ENCODE measurements around the gene TRMT1.

The TRMT1 gene

DNA sequence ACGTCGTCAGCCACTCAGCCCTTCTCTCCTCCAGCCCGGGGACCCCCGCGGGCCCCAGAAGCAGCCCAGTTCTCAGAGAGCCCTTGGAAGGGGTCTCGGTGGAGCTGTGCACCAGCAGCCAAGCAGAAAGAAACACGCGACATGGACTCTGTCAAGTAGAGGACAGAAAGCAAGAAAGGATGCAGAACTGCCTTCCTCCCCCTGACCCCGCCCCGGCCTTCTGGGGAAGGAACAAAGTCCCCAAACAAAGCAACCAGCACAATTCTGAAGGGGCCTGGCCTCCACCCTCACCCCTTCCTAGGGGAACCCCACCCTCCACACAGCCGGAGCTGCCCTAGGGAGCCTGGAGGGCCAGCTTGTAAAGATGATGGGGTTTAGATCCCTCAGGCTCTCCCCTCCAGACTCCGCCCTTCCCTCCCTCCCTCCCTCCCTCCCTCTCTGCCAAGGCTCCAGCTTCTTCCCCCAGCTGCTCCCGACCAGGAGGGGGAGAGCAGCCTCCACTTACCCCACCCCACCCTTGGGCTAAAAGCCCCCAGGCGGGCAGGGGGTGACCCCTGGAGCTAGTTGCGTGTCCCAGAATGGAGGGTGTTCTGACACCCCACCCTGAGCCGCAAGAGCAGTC lies 21.7 kb downstream of the TRMT1 start:
- DNase-seq (ENCODE audit: extremely low spot score) = peak; percentile 67
- TF ChIP-seq, protein P1, sequence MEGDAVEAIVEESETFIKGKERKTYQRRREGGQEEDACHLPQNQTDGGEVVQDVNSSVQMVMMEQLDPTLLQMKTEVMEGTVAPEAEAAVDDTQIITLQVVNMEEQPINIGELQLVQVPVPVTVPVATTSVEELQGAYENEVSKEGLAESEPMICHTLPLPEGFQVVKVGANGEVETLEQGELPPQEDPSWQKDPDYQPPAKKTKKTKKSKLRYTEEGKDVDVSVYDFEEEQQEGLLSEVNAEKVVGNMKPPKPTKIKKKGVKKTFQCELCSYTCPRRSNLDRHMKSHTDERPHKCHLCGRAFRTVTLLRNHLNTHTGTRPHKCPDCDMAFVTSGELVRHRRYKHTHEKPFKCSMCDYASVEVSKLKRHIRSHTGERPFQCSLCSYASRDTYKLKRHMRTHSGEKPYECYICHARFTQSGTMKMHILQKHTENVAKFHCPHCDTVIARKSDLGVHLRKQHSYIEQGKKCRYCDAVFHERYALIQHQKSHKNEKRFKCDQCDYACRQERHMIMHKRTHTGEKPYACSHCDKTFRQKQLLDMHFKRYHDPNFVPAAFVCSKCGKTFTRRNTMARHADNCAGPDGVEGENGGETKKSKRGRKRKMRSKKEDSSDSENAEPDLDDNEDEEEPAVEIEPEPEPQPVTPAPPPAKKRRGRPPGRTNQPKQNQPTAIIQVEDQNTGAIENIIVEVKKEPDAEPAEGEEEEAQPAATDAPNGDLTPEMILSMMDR (IDR thresholded peaks at IDR 0.05; ENCODE audit: control extremely low read depth, extremely low read depth, low read depth, missing control alignments) = no peak
- ChIA-PET CTCF (interaction anchor here (0.9 to 8.9 kb wide), 32 partner anchors 10 to 328 kb away, joined by 3 to 183 read pairs (median 5); partner anchors contain the start of gene DAND5), POLR2A (interaction anchor here (1.6 kb wide), 1 partner anchor 155 kb away, joined by 3 read pairs; no protein-coding TSS in a partner anchor)

DNA sequence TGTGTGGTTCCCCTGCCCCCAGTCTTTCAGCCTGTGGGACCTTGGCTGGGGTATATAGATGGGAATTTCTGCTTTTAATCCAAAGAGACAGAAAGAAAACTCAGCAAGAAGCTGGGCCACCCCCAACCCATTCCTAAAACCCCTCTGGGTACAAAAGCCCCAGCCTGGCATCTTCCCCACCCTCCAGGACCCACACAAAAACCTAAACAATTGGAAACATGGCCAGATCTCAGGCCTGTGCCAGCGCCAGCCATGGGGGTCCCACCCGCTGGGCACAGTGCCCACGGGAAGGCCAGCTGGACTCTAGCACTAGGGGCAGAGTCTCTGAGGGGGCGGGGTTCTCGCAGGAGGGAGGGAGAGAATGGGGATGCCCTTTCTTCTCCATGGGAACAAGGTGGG lies 22.4 kb downstream of the TRMT1 start:
- POLR2A ChIA-PET = interaction anchor here (1.6 kb wide), 1 partner anchor 155 kb away, joined by 3 read pairs; no protein-coding TSS in a partner anchor
- DNase-seq (ENCODE audit: extremely low spot score) = no peak
- TF ChIP-seq, protein P1 (IDR thresholded peaks at IDR 0.05; ENCODE audit: control extremely low read depth, extremely low read depth, low read depth, missing control alignments) = no peak
- CTCF ChIA-PET = interaction anchor here (0.7 to 8.9 kb wide), 43 partner anchors 10 to 327 kb away, joined by 3 to 183 read pairs (median 5); partner anchors contain the start of gene DAND5

DNA sequence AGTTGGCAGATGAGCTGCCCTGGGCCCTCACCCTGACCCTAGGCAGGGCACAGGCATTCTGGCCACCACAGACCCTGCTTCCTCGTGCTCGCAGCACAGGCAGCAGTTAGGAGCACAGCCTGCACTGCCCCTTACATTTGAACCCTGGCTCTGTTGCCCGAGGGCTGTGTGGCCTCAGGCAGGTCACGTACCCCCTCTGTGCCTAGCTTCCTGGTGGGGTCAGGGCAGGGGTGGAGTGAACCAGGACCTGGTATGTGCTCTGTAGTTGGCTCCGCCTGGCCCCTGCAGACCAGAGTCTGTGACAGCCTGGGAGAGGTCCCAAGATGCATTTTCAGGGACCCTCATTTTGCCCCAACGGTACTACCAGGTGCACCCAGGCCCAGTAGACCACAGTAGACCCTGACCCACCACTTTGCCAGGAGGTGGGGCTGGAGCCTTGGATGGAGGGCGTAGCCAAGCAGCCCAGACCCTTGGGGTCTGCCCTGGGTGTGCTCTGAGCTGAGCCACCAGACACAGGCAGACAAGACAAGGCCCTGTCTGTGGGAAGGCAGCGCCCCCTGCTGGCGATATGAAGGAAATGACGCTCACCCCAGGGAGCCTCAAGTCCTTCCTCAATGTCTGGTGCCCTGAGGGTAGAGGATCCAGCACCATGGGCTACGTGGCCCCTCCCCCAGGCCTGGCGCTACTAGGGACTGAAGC lies 23.0 kb downstream of the TRMT1 start:
- TF ChIP-seq, protein P1 (IDR thresholded peaks at IDR 0.05; ENCODE audit: control extremely low read depth, extremely low read depth, low read depth, missing control alignments) = peak; percentile 92
- ChIA-PET POLR2A (interaction anchor here (1.6 kb wide), 1 partner anchor 154 kb away, joined by 3 read pairs; no protein-coding TSS in a partner anchor), CTCF (interaction anchor here (0.6 to 8.9 kb wide), 46 partner anchors 9 to 327 kb away, joined by 3 to 183 read pairs (median 5); partner anchors contain the start of gene DAND5)
- peak; percentile 92 for DNase-seq (ENCODE audit: extremely low spot score)

DNA sequence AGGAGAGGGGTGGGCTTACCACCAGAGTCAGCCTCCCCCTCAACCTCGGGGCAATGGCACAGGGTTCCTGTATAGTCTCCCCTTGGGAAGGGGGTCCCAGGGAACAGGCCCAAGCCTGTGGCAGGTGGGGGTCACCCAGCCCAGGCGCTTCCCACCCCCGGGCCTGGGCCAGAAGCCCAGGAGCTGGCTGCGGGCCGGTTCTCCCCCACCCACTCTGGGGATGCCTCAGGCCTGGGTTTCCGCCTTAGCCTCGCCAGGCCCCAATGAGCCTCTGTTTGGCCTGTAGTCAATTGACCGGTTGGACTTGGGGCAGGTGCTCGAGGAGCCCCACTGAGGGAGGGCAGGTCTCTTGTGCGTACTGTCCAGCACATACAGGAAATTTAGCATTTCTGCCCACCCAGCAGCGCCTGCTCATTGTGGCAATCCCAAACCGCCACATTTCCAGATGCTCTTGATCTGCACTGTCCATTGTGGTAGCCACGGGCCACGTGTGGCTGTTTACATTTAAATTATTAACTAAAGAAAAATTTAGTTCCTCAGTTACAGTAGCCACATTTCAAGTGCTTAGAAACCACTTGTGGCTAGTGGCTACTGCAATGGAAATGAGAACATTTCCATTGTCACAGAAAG lies 23.8 kb downstream of the TRMT1 start:
- ChIA-PET POLR2A (no interaction called here), CTCF (interaction anchor here (0.6 to 8.9 kb wide), 24 partner anchors 9 to 326 kb away, joined by 3 to 183 read pairs (median 8); partner anchors contain the start of gene DAND5)
- TF ChIP-seq, protein P1 (IDR thresholded peaks at IDR 0.05; ENCODE audit: control extremely low read depth, extremely low read depth, low read depth, missing control alignments) = no peak
- DNase-seq (ENCODE audit: extremely low spot score) = no peak

DNA sequence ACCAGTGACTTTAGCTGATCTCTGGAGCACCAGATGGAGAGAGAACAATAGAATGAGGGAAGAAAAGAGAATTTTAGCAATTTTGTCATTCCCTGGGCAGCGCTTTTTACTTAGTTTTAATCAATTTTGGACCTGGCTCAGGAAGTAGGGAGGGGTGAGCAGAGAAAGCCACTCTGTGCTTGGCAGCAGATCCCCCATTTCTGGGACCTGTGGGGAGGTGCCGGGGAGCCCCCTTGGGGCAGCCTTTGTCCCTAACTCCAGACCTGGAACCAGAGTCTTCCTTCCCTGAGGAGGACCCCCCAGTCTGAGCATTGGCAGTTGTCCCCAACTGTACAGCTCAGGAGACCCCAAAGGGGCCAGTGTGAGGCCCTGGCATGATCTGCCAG lies 24.4 kb downstream of the TRMT1 start:
- DNase-seq (ENCODE audit: extremely low spot score) = no peak
- POLR2A ChIA-PET = no interaction called here
- CTCF ChIA-PET = interaction anchor here (1.0 to 8.9 kb wide), 6 partner anchors 13 to 207 kb away, joined by 4 to 183 read pairs (median 6); partner anchors contain the start of gene DAND5
- TF ChIP-seq, protein P1 (IDR thresholded peaks at IDR 0.05; ENCODE audit: control extremely low read depth, extremely low read depth, low read depth, missing control alignments) = no peak
